Measurements from ENCODE around the gene STXBP3. TPM values are rescaled to one million over a fixed set of nuclear protein-coding genes. Genes with fewer than 3 reads are reported as not detected.
A peak's percentile ranks its signal among the peaks of the same experiment; 100 is the strongest.

The STXBP3 gene
- total and polyA plus RNA-seq, 9 of the 15 experiments (the other 6 are each of a cell fraction or from before 2014, with no cell fraction given): 32.5 to 52.5 (median 39.2) TPM

DNA sequence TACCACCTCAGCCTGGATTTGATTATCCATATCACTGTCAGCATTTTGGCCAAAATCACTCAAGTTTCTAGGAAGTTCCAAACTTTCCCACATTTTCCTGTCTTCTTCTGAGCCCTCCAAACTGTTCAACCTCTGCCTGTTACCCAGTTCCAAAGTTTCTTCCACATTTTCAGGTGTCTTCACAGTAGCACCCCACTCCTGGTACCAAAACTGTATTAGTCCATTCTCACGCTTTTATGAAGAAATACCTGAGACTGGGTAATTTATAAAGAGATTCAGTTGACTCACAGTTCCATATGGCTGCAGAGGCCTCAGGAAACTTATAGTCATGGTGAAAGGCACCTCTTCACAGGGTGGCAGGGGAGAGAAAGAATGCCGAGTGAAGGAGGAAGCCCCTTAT, 39.4 kb downstream of the STXBP3 start:
- in situ Hi-C loops (cut with MboI): no loop called here
- Histone ChIP-seq H3K9ac (ENCODE audit: insufficient read depth in 1 of 2, low read depth in 2 of 2, low read length in 2 of 2) (no peak overlapping the region), H3K27ac (ENCODE audit: extremely low read depth, low read depth, low read length) (no peak overlapping the region), H3K4me1 (replicated peaks in 1 of 2; ENCODE audit: control insufficient read depth in 2 of 2, insufficient read depth in 2 of 2, low read length in 2 of 2) (peaks cover 0 to 10% of the 10 kb centered on the region in 2 experiments; a peak in 3 of 5 replicates), H3K4me3 (no peak overlapping the region), H2AFZ (ENCODE audit: low read depth, low read length) (no peak overlapping the region), H3K27me3 (ENCODE audit: control insufficient read depth in 2 of 2, insufficient read depth in 2 of 2, low read length in 2 of 2) (no peaks in the 10 kb centered on the region), H4K20me1 (replicated peaks; ENCODE audit: control insufficient read depth, insufficient read depth, low read length) (no peaks in the 10 kb centered on the region), H3K79me2 (ENCODE audit: control insufficient read depth, insufficient read depth, low read length) (no peaks in the 10 kb centered on the region), H3K4me2 (ENCODE audit: insufficient read depth, low read length) (no peak overlapping the region), H3K9me3 (replicated peaks; ENCODE audit: control insufficient read depth, insufficient read depth, low read depth, low read length) (peaks cover 26% of the 10 kb centered on the region), H3K36me3 (ENCODE audit: control insufficient read depth, insufficient read depth, low read length) (peaks cover 48% of the 10 kb centered on the region), H3K9me1 (ENCODE audit: control insufficient read depth, insufficient read depth, low read length) (no peaks in the 10 kb centered on the region)
- ChIA-PET POLR2A (interaction anchor here (0.7 kb wide), 1 partner anchor 62 kb away, joined by 3 read pairs; no protein-coding TSS in a partner anchor), CTCF (ENCODE audit: low intra/inter-chr PET ratio) (no interaction called here)
- BruUV-seq (replicated peaks): no TSS peak
- WGBS (ENCODE audit: insufficient coverage, low coverage, missing lambda C conversion rate): 94% methylated on average over 2 of the region's 2 CpGs
- TF ChIP-seq ESRRB (CRISPR knock-in tag; IDR thresholded peaks at IDR 0.05; ENCODE audit: borderline replicate concordance): no peak
- peak in 1 of 2 experiments; percentile 82; a peak in 2 of 3 replicates for TF ChIP-seq CBX3 (IDR thresholded peaks at IDR 0.05; ENCODE audit: borderline replicate concordance in 1 of 2, low read length in 2 of 2)
- TF ChIP-seq ZNF175 (CRISPR knock-in tag; IDR thresholded peaks at IDR 0.05; ENCODE audit: low read depth): no peak
- TF ChIP-seq TRIM28 (IDR thresholded peaks at IDR 0.05): peak; percentile 78; the same call in 1 of the 2 replicates
- TF ChIP-seq EZH2 (IDR thresholded peaks at IDR 0.05; ENCODE audit: borderline replicate concordance, low read depth, low read length): no peak
- no peak for TF ChIP-seq NFIX (CRISPR knock-in tag; IDR thresholded peaks at IDR 0.05; ENCODE audit: low read depth)
- TF ChIP-seq, protein P1, sequence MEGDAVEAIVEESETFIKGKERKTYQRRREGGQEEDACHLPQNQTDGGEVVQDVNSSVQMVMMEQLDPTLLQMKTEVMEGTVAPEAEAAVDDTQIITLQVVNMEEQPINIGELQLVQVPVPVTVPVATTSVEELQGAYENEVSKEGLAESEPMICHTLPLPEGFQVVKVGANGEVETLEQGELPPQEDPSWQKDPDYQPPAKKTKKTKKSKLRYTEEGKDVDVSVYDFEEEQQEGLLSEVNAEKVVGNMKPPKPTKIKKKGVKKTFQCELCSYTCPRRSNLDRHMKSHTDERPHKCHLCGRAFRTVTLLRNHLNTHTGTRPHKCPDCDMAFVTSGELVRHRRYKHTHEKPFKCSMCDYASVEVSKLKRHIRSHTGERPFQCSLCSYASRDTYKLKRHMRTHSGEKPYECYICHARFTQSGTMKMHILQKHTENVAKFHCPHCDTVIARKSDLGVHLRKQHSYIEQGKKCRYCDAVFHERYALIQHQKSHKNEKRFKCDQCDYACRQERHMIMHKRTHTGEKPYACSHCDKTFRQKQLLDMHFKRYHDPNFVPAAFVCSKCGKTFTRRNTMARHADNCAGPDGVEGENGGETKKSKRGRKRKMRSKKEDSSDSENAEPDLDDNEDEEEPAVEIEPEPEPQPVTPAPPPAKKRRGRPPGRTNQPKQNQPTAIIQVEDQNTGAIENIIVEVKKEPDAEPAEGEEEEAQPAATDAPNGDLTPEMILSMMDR (IDR thresholded peaks at IDR 0.05 in 2 of 3, conservative IDR thresholded peaks at IDR 0.05 in 1 of 3; ENCODE audit: insufficient read depth in 2 of 3, low read depth in 1 of 3, low read length in 3 of 3): no peak
- TF ChIP-seq RFX1 (IDR thresholded peaks at IDR 0.05): no peak
- TF ChIP-seq ZNF57 (CRISPR knock-in tag; IDR thresholded peaks at IDR 0.05): no peak
- TF ChIP-seq SMAD3 (CRISPR knock-in tag; conservative IDR thresholded peaks at IDR 0.05): no peak
- TF ChIP-seq ZNF707 (CRISPR knock-in tag; conservative IDR thresholded peaks at IDR 0.05): peak; percentile 99
- no peak for TF ChIP-seq RB1 (IDR thresholded peaks at IDR 0.05; ENCODE audit: low read depth)
- no peak for TF ChIP-seq HDAC2 (IDR thresholded peaks at IDR 0.05)
- DNase-seq (ENCODE audit: extremely low read depth in 1 of 4, low spot score in 3 of 4): no peak
- intact Hi-C loops (cut with micrococcal nuclease): no loop called here
- ATAC-seq: no peak
- FAIRE-seq: no peak
